CD14-positive monocyte (primary cell): ENCODE measurements around the gene DKK1. TPM values are rescaled to one million over a fixed set of nuclear protein-coding genes. Genes with fewer than 3 reads are reported as not detected.

Experiments used
- DNase-seq, 3 donors: peaks; one replicate each; pipeline ENCODE4 v3.0.0-alpha.2; 2011 to 2022
- H2AFZ ChIP-seq: 2 replicates; pipeline ENCODE4 v1.6.0; 2012; ENCODE audit warnings: mild to moderate bottlenecking, low read depth, low read length, inconsistent platforms; ENCODE audit not compliant: insufficient read depth, poor library complexity, severe bottlenecking
- H3K27ac ChIP-seq, 2 donors: 1 replicate in 1 of 2; 2 replicates in 1 of 2; pipeline ENCODE4 v1.5.1; 2012 to 2013; ENCODE audit warnings: low read length in 2 of 2, control low read depth in 1 of 2, inconsistent platforms in 1 of 2, low read depth in 1 of 2, mild to moderate bottlenecking in 1 of 2
- H3K27me3 ChIP-seq, 2 donors: one replicate each; pipeline versions ENCODE4 v1.6.0 to v1.6.1; 2011 to 2013; ENCODE audit warnings: low read length in 2 of 2; ENCODE audit not compliant: control insufficient read depth in 2 of 2, insufficient read depth in 2 of 2
- H3K36me3 ChIP-seq, 2 donors: replicated peaks in 1 of 2; 1 replicate in 1 of 2; 2 replicates in 1 of 2; pipeline versions ENCODE4 v1.5.1 to v1.6.1; 2012 to 2013; ENCODE audit warnings: low read length in 2 of 2, control low read depth in 1 of 2, inconsistent platforms in 1 of 2, mild to moderate bottlenecking in 1 of 2; ENCODE audit not compliant: insufficient read depth in 2 of 2, control insufficient read depth in 1 of 2
- H3K4me1 ChIP-seq, 2 donors: 1 replicate in 1 of 2; 2 replicates in 1 of 2; pipeline versions ENCODE4 v1.5.1 to v1.6.1; 2012 to 2013; ENCODE audit warnings: low read length in 2 of 2, control low read depth in 1 of 2, inconsistent platforms in 1 of 2, mild to moderate bottlenecking in 1 of 2, moderate library complexity in 1 of 2; ENCODE audit not compliant: insufficient read depth in 2 of 2, control insufficient read depth in 1 of 2
- H3K4me2 ChIP-seq: replicated peaks from 2 replicates; pipeline ENCODE3; 2012; ENCODE audit warnings: low read length, moderate library complexity, mild to moderate bottlenecking; ENCODE audit not compliant: poor library complexity, severe bottlenecking; ENCODE audit errors: extremely low read depth
- H3K4me3 ChIP-seq, 3 experiments: fragments of 200-600 bp in 1 of 3; sonication (generic) in 1 of 3; replicated peaks in 1 of 3; 1 replicate in 2 of 3; 2 replicates in 1 of 3; pipeline ENCODE4 v1.5.1; 2011 to 2013; ENCODE audit warnings: low read length in 3 of 3, mild to moderate bottlenecking in 3 of 3, control low read depth in 2 of 3, low read depth in 2 of 3, inconsistent platforms in 1 of 3, moderate library complexity in 1 of 3
- H3K79me2 ChIP-seq: 2 replicates; pipeline ENCODE4 v1.6.0; 2012; ENCODE audit warnings: mild to moderate bottlenecking, control low read depth, inconsistent platforms, low read length, moderate library complexity; ENCODE audit not compliant: insufficient read depth
- H3K9ac ChIP-seq: 2 replicates; pipeline ENCODE4 v1.6.0; 2017; ENCODE audit warnings: low read length, mild to moderate bottlenecking; ENCODE audit not compliant: insufficient read depth, poor library complexity, severe bottlenecking
- H3K9me3 ChIP-seq, 2 donors: replicated peaks in 1 of 2; 1 replicate in 1 of 2; 2 replicates in 1 of 2; pipeline versions ENCODE4 v1.5.1 to v1.6.1; 2012 to 2013; ENCODE audit warnings: low read length in 2 of 2, control low read depth in 1 of 2; ENCODE audit not compliant: control insufficient read depth in 1 of 2, insufficient read depth in 1 of 2
- H4K20me1 ChIP-seq: 2 replicates; pipeline ENCODE4 v1.6.0; 2012; ENCODE audit warnings: mild to moderate bottlenecking, low read length, control low read depth, moderate library complexity; ENCODE audit not compliant: insufficient read depth
- H3K27ac Mint-ChIP-seq, 7 donors: one replicate each; pipeline ENCODE4 v1.8.0; 2020; ENCODE audit warnings: mild to moderate bottlenecking in 7 of 7, mixed read lengths in 7 of 7, moderate library complexity in 6 of 7, inconsistent platforms in 2 of 7
- H3K27me3 Mint-ChIP-seq, 3 donors: one replicate each; pipeline ENCODE4 v1.8.0; 2021 to 2022; ENCODE audit warnings: low read depth in 3 of 3, mild to moderate bottlenecking in 3 of 3, mixed read lengths in 3 of 3, moderate library complexity in 3 of 3, inconsistent platforms in 1 of 3
- H3K36me3 Mint-ChIP-seq, 2 donors: one replicate each; pipeline ENCODE4 v1.8.0; 2020; ENCODE audit warnings: mixed read lengths in 2 of 2, inconsistent platforms in 1 of 2, mild to moderate bottlenecking in 1 of 2
- H3K4me1 Mint-ChIP-seq: one replicate; pipeline ENCODE4 v1.8.0; 2020; ENCODE audit warnings: mild to moderate bottlenecking, mixed read lengths
- H3K4me3 Mint-ChIP-seq, 2 donors: one replicate each; pipeline ENCODE4 v1.8.0; 2020; ENCODE audit warnings: mild to moderate bottlenecking in 2 of 2, mixed read lengths in 2 of 2, moderate library complexity in 1 of 2
- H3K9me3 Mint-ChIP-seq, 7 donors: one replicate each; pipeline ENCODE4 v1.8.0; 2020 to 2022; ENCODE audit warnings: mixed read lengths in 7 of 7, mild to moderate bottlenecking in 6 of 7, moderate library complexity in 6 of 7, inconsistent platforms in 2 of 7
- CTCF ChIP-seq: fragments of 200-600 bp; IDR thresholded peaks from one replicate; pipeline ENCODE4 v1.8.0; 2022; ENCODE audit warnings: antibody characterized with exemption, mild to moderate bottlenecking
- WGBS: methylation state at CpG from one replicate; pipeline ENCODE4 v1.1.5; 2013; ENCODE audit warnings: missing lambda C conversion rate; ENCODE audit not compliant: insufficient coverage; 5-methylcytosine and 5-hydroxymethylcytosine counted together
- intact Hi-C, 2 donors: fragments of 100-400 bp; cut with micrococcal nuclease; formaldehyde crosslinking; loops; one replicate each; pipeline versions ENCODE4 v1.15.0 to v1.15.1; 2023
- polyA plus RNA-seq, 3 donors: library from polyadenylated mRNA; depleted of rRNA in 1 of 3; unstranded in 2 of 3; stranded (reverse) in 1 of 3; fragments of 300-500 nt in 2 of 3; fragments of >200 nt in 1 of 3; fragmentation: Illumina TruSeq in 2 of 3; gene quantifications; 1 replicate in 2 of 3; 2 replicates in 1 of 3; pipeline ENCODE4 v1.2.3, GENCODE V29; 2012 to 2021

The DKK1 gene
- polyA plus RNA-seq, 3 donors, result not detected

DNA sequence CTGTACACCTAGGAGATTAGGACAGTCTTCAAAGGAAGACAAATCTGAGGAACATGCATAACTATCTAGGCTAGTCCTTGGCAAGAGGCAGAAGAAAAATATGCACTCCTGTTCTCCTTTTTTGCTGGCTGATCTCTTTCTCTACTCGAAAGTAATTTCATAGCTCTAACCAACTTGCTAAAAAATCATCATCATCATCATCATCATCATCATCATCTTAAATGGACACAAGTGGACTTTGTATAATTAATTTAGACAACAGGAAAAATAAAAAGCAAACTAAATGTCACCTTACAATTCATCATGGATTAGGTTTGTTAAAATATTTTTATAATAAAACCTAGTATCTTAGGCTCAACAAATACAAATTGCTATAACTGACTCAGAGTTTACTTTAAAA, 47.2 kb upstream of the DKK1 start:
- Mint-ChIP-seq H3K36me3 (no peaks in the 10 kb centered on the region), H3K27me3 (no peaks in the 10 kb centered on the region), H3K9me3 (peaks cover 0 to 4% (median 0%) of the 10 kb centered on the region in 7 donors), H3K4me1 (no peaks in the 10 kb centered on the region), H3K4me3 (no peak overlapping the region), H3K27ac (no peak overlapping the region)
- WGBS, result no CpG with 5 or more reads among the region's 1 CpG
- no peak overlapping the region for H3K9ac ChIP-seq
- no peak overlapping the region for H3K4me2 ChIP-seq
- no peaks in the 10 kb centered on the region for H3K79me2 ChIP-seq
- no peaks in the 10 kb centered on the region for H4K20me1 ChIP-seq
- H3K36me3 ChIP-seq, result no peaks in the 10 kb centered on the region
- no peak overlapping the region for H2AFZ ChIP-seq
- H3K4me1 ChIP-seq, result no peaks in the 10 kb centered on the region
- TF ChIP-seq CTCF, result no peak
- no peak for DNase-seq
- H3K27ac ChIP-seq, result no peak overlapping the region
- H3K27me3 ChIP-seq, result no peaks in the 10 kb centered on the region
- H3K4me3 ChIP-seq, result no peak overlapping the region
- no peaks in the 10 kb centered on the region for H3K9me3 ChIP-seq
- intact Hi-C loops, result no loop called here

DNA sequence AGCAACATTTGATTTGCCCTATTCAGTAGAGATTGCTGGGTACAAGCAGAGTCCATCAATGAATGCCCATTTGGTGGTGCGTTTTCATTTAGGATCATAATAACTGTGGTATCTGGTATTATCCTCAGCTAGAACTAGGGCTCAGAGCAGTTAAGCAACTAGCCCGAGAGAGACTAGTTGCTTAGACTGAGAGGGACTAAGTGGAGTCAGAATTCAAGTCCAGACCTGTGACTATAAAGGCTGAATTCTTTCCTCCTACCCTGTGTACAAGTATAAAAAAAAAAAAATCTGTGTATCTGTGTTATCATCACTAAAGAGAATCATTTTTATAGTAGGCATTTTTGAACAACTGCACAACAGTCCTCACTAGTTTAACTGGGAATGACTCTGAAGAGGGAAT, 45.3 kb upstream of the DKK1 start:
- intact Hi-C loops, result no loop called here
- Mint-ChIP-seq H3K36me3 (no peaks in the 10 kb centered on the region), H3K9me3 (peaks cover 0 to 4% (median 0%) of the 10 kb centered on the region in 7 donors), H3K4me3 (no peak overlapping the region), H3K27ac (no peak overlapping the region), H3K27me3 (no peaks in the 10 kb centered on the region), H3K4me1 (no peaks in the 10 kb centered on the region)
- Histone ChIP-seq H3K4me1 (no peaks in the 10 kb centered on the region), H3K36me3 (no peaks in the 10 kb centered on the region), H3K27me3 (no peaks in the 10 kb centered on the region), H3K4me3 (no peak overlapping the region), H2AFZ (no peak overlapping the region), H3K79me2 (no peaks in the 10 kb centered on the region), H3K9me3 (no peaks in the 10 kb centered on the region), H3K4me2 (no peak overlapping the region), H3K9ac (no peak overlapping the region), H3K27ac (no peak overlapping the region), H4K20me1 (no peaks in the 10 kb centered on the region)
- TF ChIP-seq CTCF, result no peak
- no peak for DNase-seq
- no CpG with 5 or more reads among the region's 2 CpGs for WGBS
